CD4-positive, alpha-beta T cell treated with Interleukin-15 for 1 hour (primary cell): ENCODE results near the gene MORC1.
"Not testable (repeated sequence)": the region's sequence is repeated elsewhere in the genome, so short reads cannot be mapped to it uniquely, and the experiment has no call there.

Source experiments
- DNase-seq: peaks from one replicate; pipeline ENCODE4 v3.0.0-alpha.2; 2020

MORC1 gene

DNA sequence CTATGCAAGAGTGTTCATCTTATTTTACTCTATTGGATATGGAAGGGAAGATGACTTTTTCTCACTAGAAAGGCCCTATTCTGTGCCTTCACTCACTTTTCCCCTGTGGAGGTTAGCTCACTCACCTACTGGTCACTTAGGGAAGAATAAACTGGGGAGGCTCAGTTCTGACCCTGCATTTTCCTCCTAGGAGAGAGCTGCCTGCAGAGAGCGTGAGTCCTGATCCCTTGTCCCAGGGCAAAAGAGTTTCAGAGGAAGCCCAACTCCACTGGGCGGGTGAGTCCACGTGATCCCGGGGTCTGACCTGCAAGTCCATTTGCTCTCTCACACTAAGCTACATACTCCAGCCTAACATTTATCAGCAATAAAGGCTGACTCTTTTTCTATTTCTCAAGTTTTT, 8.4 kb downstream of the MORC1 start:
- DNase-seq = no peak

DNA sequence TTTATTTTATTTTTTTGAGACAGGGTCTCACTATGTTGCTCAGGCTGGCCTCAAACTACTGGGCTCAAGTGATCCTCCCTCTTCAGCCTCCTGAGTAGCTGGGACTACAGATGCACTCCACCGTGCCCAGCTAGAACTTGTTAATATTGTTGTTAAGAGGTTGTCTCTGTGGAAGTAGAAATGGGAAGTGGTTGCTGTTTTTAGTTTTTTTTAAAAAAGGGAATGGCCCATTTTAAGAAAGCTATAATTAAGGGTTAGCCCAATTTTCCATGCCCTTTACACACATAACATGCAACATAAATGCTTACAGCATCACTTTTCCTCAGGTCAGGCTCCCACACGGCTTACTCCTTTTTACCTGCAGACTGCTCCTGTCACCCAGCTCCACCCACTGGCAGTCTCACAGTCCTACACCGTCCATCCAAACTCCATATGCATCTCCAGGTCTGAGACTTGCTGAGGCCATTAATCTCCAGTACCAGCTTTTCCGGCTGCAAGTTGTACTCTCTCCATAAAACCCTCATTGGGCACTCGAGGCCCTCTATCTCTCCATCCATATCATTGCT, 19.8 kb downstream of the MORC1 start:
- DNase-seq = no peak

DNA sequence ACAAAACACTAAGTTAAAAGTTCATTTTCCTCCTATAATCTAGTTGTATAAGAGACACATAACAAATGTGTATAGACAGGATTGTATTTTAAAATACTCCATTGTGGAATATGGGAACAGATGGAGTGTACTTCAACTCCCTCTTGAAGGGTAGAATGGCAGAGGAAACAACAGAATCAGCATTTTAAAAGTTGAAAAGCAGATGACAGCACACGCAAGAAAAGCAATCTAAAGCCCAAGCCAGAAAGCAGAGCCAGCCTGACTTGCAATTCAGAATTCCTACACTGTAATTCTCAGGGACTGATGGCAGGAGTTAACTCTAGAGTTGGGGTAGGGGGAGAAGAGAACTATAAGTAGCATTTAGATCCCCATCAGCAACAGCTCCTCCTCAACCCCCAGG, 22.8 kb downstream of the MORC1 start:
- DNase-seq = no peak

DNA sequence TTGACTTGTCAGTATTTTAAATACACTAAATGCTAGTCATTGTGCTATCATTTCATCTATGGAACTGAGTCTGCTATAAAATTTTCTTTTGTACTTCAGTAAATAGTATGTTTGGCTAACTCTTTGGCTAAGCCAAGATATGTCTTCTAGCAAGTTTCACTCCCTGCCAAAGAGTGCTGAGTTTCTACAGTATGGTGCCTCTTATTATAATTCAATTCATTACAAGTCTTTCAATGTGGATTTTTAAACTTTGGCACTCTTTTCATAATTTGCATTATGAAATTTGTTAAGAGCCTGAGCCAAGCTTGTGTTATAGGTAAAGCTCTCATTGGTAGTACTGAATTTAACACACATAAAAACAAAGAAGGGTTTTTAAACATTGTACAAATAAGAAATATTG, 24.4 kb downstream of the MORC1 start:
- DNase-seq = no peak

DNA sequence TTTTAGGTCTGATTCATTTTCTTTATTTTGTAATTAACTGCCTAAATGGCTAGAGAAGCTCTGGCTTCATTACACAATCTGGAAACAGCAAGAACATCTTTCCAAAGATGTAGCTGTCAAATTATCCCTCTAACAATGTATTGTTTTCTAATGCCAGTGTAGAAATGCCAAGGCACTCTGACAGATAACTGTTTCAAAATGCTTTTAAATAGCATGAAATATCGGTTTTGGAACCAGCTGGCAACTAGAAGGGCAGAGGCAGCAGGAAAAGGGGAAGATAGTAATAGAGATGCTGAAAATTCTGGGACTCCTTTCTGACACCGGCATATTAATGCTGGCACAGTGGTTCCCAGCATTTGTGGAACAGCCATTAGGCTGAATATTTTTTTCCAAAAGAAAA, 26.1 kb downstream of the MORC1 start:
- DNase-seq = no peak

DNA sequence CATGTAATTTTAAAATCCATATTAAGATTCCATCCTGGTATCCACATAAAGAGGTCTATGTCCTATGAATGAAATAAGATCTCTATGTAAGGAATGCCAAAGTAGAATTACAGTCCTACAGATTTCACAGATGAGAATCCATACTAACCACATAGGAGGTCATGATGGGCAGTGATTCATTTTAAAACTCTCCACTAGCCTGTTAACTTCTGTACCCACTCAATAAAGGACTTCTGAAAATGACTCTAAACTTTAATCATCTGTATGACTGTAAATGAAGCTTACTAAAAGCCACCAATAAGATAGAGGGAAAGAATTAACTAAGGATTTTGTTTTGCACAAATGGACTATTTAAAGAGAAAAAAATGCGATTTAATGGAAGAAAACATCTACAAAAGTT, 28.7 kb downstream of the MORC1 start:
- DNase-seq = no peak

DNA sequence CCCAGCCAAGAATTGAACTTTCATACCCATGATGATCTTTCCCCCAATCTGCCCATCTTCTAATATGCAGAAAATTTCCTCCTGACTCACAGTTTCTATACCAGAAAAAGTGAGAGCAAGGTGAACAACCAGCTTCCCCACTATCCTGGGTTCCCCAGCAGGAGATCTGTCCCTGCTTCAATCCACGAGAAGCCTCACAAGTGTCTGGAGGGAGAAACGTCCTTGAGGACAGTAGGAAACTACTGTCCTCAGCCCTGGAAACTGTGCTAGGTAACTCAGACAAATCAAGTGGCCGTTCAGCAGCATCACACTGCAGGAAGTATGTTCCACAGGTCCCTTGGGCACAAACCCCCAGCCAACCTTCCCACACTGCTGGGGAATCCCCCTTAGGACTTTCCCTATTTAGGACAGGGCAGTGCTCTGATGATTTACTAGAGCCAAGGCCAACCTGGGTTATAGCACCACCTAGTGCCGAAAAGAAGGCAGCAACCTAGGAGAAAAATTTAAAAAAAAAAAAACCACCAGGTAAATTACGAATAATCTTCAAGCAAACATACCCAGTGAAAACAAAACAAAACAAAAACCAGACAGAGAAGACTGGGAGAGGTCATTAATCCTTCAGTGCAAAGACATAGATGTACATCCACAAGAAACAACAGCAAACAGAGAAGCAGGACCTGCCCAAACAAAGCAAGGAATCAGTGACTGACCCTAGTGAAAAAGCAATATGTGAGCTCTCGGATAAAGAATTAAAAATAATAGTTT, 36.0 kb downstream of the MORC1 start:
- DNase-seq = peak; percentile 36

DNA sequence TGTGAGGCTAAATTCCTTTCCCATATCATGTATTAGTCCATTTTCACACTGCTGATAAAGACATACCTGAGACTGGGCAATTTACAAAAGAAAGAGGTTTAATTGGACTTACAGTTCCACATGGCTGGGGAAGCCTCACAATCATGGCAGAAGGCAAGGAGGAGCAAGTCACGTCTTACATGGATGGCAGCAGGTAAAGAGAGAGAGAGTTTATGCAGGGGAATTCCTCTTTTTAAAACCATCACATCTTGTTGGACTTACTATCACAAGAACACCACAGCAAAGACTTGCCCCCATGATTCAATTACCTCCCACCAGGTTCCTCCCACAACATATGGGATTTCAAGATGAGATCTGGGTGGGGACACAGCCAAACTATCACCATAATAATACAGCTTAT, 37.8 kb downstream of the MORC1 start:
- not testable (repeated sequence) for DNase-seq

DNA sequence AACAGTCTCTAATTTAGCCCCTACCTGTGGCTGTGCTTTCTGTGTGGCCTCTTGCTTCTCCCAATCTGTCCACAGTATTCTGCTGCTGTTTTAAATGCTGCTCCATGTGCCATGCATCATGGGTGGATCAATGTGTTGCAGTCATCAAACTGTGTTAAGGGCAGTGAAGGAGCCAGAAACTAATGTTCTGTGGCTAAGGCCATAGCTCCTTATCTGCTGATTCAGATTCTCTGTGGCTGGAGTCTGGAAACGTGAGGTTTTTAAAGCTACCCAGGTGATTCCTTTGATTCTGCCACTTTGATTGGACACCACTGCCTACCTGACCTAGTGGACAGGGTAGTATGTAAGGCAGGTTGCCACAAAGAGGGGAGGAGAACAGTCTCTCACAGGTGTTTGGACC, 44.8 kb downstream of the MORC1 start:
- DNase-seq = no peak

DNA sequence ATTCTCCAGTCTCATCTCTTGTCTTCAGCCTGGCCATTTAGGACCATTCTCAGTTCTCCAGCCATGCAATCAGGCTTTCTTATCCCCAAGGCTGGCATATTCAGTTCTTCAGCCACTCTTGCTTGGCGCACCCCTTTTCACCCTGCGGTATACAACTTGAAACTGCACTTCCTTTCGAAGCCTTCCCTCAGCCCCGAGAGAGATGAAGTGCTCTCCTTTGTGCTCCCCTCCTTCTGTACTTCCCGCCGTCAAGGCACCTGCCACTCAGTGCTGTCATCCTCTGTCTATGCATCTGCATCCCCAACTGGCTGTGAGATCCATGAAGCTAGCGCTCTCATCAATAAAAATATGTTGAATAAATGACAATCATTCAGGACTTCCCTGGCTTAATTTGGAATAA, 45.7 kb downstream of the MORC1 start:
- no peak for DNase-seq

DNA sequence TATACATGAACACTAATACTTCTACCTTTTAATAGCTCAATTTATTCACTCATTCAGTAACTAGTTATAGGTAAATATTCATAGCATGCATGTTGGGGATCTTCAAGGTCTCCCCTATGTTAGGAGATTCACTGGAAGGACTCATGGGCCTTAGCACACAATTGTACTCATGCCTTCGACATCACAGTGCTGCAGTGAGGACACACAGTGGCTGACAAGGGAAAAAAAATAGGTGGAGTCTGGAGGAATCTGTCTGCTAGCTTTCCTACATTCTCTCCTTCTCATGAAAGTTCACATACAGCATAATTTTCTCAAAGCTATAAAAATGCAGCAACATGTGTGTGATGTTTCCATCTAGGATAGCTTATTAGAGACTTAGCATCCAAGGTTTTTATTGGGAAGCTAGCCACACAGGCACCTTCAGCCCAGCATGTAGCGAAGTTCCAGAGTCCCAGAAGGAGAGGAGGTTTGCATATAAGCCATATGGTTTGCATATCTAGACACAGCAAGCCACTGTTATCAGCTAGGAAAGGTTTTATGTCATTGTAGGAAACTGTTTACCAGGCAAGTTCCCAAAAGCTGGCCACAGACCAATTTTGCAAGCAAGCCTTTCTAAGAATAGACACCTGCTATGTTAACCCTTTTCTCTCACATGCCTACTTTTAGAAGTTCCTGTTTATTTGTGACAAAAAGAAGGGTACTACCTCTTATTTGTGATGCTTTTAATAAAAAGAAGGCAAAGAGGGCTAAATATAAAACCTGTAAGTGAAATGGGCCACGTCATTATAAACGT, 46.4 kb downstream of the MORC1 start:
- no peak for DNase-seq

DNA sequence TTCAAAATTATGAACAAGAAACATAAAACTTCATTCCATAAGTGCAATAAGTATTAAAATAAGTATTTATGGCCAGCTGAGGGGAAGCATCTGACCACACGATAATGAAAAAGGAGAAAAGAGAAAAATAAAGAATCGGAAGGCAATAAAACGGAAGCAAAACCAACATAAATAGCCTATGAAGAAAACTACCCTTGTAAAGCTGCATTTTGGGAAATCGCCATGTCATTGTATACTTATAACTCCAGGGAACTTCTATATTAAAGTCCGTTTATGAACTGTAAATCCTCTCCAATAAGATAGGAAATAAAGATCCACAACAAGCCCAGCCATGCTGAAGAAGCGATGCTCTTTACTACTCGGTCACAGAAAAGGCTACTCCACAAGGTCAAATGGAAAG, 47.7 kb downstream of the MORC1 start:
- no peak for DNase-seq

DNA sequence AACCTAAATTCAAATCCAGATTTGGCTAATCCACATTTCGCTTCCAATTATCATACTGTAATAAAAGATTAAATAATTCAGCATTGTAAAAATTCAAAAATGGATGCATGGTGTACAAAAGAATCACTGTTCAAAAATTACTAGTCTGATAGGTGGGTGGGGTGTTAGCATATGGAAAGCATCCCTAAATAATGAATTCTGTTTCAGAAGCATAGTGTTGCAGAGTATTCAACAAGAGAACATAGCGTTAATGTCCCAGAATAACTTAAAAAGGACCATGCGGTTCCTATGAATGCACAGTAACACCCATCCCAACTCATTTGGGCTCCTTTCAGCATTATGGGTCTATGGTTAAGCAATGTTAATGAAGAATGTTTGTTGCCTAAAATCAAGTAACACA, 51.1 kb downstream of the MORC1 start:
- DNase-seq = no peak

DNA sequence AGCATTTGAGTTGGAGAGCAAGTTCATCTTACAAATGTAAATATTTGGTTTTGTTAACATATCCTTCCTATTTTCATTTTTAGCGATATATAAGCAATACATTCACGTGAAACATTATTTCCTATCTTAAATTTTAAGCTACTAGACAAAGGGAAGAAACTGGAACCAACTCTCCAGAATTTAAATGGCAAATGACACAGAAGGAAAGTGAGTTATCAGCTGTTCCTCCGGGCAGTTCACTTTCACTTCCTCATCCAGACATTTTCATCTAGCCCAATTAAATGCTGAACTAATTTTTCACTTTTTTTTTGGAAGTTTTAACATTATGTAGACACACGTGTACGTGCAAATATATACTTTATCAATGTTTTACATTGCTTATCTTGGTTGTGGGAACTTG, 58.7 kb downstream of the MORC1 start:
- DNase-seq = no peak

DNA sequence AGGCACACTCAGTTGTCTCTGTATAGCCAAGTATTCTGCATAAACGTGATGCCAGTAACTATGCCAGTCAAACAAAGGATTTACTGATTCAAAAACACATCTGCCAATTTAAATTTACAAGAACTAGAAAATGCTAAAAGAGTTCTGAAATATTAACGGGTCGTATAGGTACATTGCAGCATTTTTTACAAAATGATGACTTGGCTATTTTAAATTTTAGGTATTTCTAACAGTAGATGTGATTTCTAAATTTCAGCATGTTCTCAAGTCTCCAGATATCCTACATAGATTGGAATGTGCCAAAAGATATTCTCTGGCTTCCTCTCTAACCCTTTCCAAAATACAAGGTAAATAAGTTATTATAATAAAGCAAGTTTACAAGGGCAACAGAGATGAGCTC, 60.3 kb downstream of the MORC1 start:
- no peak for DNase-seq

DNA sequence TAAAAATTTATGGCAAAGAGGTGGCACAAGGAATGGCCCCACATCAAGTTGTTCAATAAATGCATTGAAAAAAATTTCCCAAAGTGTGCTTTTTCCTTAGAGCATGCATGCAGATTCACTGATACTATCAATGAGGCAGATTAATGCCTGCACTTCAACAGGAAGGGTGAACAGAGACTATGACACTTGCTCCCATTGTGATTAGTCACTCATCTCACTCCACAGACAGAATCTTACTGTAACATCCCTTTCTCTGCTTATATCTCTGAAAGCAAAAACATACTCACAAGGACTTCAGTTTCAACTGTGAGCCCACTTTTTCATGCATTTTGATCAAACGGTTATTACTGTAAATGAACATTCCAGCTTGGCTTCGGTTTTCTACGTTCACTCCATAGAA, 60.9 kb downstream of the MORC1 start:
- DNase-seq = no peak

DNA sequence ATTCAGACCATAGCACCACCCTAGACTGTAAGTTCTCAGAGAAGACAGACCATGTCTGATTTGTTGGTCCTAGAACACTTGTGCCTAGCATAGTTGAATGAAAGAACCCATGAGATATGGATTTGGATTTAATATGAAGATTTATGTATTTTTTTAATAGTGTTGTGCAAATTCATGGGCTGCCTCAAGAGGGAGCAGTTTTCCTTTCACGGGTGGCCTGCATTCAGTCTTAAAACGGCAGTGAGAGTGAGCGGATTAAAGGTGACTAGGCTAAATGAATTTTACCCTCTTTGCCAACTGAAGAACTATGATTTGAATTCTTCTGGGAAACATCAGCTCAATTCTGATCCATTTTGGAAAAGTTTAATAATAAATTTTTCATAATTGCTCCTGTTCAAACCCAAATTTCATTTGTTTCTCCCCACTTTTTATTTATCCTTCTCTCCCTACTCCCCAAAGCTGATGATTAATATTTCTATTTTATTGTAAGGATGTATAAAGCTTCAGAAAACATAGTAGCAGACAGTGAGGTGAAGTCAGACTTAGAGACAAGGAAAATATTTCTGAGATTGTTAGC, 67.3 kb downstream of the MORC1 start:
- DNase-seq = no peak

DNA sequence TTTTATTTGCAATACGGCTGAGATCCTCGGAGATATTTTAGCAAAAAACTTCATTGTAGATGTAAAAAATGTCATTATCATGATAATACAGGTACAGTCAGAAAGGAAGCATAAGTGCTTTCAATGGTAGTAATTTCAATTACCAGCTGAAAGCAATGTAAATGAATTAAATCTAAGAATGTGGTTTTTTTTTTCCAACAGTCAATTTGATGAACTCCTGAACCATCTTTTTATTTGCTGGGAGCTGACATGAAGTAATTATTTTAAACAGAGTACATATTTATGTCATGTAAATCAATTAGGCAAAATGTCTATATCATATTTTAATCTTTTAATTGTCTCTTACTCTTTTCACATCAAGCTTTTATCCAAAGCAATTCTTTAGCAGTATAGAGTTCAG, 70.6 kb downstream of the MORC1 start:
- no peak for DNase-seq

DNA sequence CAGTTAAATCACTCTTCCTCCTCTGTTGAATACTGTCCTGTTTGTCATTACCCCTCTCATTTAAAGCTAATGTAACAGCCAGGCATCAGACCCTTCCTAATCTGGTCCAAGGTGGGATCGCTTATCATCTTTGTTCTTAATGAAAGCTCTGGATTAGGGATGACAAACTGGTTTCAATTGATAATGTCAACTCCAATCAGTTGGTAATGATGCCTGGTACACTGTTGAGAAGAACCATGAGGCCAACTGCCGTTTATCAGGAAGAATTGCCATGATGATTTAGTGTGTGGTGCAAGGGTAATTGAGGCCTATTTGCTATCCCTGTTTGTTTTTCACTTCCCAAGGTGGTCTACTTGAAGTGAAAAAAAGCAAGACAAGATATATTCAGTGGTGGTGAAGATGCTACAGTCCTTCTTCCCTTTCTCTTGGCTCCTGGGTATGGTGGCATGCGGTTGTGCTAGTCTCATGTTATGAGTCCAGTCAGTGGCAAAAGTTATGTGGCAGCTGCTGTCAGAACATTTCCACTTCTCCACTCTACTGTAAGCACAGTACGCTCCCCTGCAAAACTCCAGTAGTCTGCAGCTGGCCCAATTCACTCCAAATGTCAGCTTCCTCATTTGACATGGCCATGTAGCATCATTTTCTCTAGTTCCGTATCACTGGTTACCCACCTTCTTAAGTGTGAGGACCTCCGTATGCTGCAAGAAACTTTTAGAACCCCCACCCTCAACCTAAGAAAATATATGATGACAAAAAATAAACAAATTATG, 72.5 kb downstream of the MORC1 start:
- no peak for DNase-seq

DNA sequence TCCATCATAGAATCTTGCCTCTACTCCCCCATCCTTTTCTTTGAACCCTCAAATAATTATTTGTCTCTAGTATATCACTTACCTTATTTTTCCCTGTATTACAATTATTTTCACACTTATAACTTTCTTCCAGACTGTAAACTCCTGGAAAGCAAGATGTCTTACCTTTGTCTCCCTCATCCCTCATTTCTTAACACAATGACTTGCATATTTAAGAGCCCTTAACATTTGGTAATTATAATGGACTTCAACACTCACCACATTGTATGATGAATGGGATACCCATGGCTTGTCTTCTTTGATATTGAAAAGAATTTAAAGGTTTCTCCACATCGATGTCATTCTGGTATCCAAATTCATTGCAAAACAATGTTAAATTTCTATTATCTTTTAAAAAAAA, 82.9 kb downstream of the MORC1 start:
- DNase-seq = no peak

DNA sequence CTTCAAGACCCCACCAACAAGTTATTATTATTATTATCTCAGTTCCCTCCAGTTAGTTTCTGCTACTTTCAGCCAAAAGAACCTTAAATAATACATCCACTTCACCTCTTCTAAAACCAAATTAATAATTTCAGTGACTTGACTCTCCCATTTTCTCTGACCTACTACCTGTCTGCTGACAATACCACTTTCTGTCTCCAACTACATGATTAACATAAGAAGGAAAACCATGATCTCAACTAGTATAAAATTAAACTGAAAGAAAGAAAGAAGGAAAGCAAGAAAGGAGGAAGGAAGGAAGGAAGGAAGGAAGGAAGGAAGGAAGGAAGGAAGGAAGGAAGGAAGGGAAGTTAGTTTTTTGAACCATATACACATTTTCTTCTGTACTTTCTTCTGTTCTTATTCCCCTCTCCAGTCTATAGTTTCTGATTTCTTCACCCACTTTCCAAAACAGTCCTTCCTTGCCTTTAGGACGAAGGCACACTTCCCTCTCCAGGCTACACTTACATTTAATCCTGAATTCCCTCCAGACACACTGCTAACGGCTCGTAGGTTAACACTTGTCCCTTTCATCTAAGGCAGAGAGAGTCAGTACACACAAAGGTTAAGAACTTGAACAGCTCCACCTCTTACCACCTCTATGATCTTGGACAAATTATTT, 84.8 kb downstream of the MORC1 start:
- DNase-seq = no peak

DNA sequence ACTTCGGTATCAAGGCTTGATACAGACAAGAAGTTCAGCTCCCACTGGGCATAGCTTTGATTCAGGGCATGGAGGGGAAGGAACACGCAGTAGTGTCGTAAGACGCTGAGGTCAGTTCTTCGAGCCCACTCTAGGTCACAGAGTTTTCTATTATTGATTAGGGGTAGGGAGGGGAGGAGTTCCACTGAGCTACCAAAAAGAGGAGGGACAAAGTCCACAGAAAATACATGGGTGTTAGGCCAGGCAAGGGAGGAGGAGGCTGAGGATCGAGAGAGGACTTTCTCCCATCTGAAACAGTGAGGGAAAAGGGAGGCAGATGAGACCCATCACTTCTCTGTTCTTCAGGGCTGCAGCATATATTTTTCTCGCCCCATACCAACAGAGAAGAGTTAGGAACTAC, 89.2 kb downstream of the MORC1 start:
- DNase-seq = no peak

DNA sequence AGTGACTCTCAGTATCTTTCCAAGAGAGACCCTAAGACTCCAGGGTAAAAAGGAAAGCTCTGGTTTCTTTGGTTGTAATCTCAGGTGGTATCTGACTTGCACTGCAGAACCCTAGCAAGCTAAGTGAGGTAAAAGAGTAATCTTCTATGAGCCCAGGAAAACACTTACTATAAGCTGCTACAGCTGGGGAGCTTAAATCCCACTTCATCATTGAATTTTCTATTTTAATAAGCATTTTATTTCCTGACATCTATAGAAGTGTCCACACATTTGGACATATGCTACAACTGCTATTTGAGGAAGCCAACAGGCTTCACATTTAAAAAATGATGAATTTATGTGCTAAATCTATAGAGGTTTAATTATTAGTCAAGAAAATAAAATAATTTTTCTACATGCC, 91.1 kb downstream of the MORC1 start:
- no peak for DNase-seq
